NT2/D1 (cell line): Measurements from ENCODE around the gene ST6GALNAC6.

Source experiments
- DNase-seq: peaks from one replicate; pipeline ENCODE4 v3.0.0-alpha.2; 2011; ENCODE audit warnings: low read depth, low spot score
- H3K27me3 ChIP-seq: 2 replicates; pipeline ENCODE4 v1.6.0; 2011; ENCODE audit warnings: mild to moderate bottlenecking; ENCODE audit not compliant: insufficient read length, insufficient read depth
- H3K36me3 ChIP-seq: 2 replicates; pipeline ENCODE4 v1.6.1; 2011; ENCODE audit warnings: mild to moderate bottlenecking, low read length, mixed read lengths; ENCODE audit not compliant: insufficient read depth, insufficient read length
- H3K4me1 ChIP-seq: 2 replicates; pipeline ENCODE4 v1.5.1; 2011; ENCODE audit not compliant: insufficient read depth, insufficient read length
- H3K4me3 ChIP-seq: 2 replicates; pipeline ENCODE4 v1.5.1; 2011; ENCODE audit warnings: low read depth; ENCODE audit not compliant: insufficient read length
- H3K9ac ChIP-seq: 2 replicates; pipeline ENCODE4 v1.6.0; 2011; ENCODE audit warnings: low read depth; ENCODE audit not compliant: insufficient read length
- H3K9me3 ChIP-seq: 2 replicates; pipeline ENCODE4 v1.5.1; 2011; ENCODE audit warnings: mild to moderate bottlenecking, low read length; ENCODE audit not compliant: insufficient read depth
- SUZ12 ChIP-seq: IDR thresholded peaks from 2 replicates; pipeline ENCODE4 v1.6.1; 2011; ENCODE audit not compliant: insufficient read length, insufficient read depth; ENCODE audit errors: extremely low read depth
- YY1 ChIP-seq: IDR thresholded peaks from 2 replicates; pipeline ENCODE4 v1.6.1; 2011; ENCODE audit not compliant: insufficient read length, insufficient read depth
- ZNF274 ChIP-seq: IDR thresholded peaks from 2 replicates; pipeline ENCODE4 v1.6.1; 2011; ENCODE audit warnings: mild to moderate bottlenecking, low read depth, low read length

The ST6GALNAC6 gene

DNA sequence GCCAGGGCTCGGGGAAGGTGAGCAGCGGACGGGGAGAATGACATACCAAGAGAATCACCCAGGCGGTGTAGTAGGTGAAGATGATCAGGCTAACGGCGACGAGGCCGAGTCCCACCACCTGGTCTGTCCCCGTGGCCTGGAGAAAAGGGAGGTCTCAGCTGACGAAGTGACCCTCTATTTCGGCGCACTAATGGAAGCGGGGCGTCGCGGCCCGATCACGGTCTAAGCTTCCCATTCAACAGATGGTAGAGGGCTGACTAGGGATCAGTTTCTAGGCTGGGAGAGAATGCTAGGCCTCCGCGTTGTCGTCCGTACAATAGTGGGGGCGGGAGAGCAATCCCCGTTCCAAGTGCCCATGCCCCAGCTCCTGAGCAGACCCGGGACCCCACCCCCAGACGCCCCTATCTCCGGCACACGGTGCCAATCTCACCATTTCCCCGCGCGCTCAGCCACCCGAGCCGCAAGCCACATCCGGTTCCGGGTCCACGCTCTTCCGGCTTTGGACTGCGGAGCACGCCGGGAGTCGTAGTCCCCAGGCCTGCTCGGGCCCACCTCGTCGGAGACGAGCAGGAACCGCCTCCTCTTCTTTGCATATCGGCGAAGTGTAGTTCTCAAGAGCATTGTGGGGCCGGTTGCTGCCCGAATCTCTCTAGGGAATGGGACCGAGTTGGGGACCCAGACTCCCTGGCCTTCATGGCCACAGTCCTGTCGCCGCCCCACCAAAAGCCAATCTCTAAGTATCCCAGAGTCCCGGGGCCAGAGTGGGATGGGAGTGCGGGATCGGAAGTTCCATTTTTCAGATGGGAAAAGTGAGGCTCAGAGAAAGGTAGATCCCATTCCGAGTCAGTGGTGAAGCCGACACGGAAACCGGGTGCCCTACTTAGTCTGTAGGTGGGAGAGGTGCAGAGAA is 38.2 kb upstream of the ST6GALNAC6 start, which contains the start of gene DPM2:
Gene DPM2 (minus strand): TSS at position 467 of the 910 bp plus-strand sequence. CDS start 34 bp downstream, at position 433.
- Histone ChIP-seq H3K4me3 (peak within 1 kb of the TSS; percentile 81), H3K27me3 (no peaks in the 10 kb centered on the region), H3K9ac (peak within 1 kb of the TSS; percentile 96), H3K4me1 (peaks cover 15% of the 10 kb centered on the region), H3K36me3 (peaks cover 51% of the 10 kb centered on the region), H3K9me3 (no peaks in the 10 kb centered on the region)
- DNase-seq = peak; percentile 86
- TF ChIP-seq SUZ12 (no peak), ZNF274 (no peak), YY1 (no peak)

DNA sequence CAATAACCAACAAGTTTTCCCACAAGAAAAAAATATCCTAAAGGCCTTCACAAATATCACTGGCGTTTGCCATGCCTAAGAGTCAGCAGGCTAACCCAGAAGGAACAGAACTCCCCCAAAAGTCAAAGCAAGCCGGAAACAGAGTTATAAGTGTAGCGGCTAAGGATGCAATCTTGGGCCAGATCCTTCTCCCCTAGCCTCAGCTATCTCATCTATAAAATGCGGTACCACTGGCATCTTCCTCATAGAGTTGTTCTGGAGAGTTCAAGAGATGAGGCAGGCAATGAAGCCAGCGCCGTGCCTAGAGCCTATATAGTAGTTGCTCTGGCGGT is 37.6 kb upstream of the ST6GALNAC6 start:
- DNase-seq = no peak
- H3K4me1 ChIP-seq = peaks cover 9% of the 10 kb centered on the region
- no peaks in the 10 kb centered on the region for H3K27me3 ChIP-seq
- H3K36me3 ChIP-seq = peaks cover 45% of the 10 kb centered on the region
- peak overlapping the region; percentile 81 for H3K4me3 ChIP-seq
- peak overlapping the region; percentile 96 for H3K9ac ChIP-seq
- TF ChIP-seq YY1 (no peak), SUZ12 (no peak), ZNF274 (no peak)
- no peaks in the 10 kb centered on the region for H3K9me3 ChIP-seq

DNA sequence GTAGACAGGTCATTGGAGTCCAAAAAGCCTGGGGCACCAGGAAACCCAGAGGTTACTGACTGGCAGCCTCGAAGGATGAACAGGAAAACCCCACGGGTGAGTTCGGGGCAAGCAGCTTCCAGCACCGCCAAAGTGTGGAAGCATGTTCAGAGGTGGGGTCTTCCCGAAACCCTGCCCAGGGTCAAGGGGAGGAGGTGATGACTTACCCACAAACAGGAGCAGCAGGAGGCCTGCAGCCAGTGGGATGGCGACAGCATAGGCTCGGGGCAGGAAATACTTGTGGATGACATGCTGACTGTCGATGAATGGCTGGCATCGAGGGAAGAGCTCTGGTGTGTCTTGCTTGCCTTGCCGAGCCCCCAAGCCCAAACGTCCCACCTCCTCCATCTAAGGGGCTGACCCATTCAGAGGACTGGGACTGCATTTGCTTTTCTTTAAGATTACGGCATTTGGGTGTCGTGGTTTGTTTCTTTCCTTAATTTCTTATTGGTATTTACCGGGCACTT is 37.0 kb upstream of the ST6GALNAC6 start:
- peak overlapping the region; percentile 96 for H3K9ac ChIP-seq
- TF ChIP-seq SUZ12 (no peak), ZNF274 (no peak), YY1 (no peak)
- peaks cover 39% of the 10 kb centered on the region for H3K36me3 ChIP-seq
- H3K4me1 ChIP-seq = peaks cover 12% of the 10 kb centered on the region
- no peaks in the 10 kb centered on the region for H3K9me3 ChIP-seq
- no peaks in the 10 kb centered on the region for H3K27me3 ChIP-seq
- DNase-seq = no peak
- peak overlapping the region; percentile 81 for H3K4me3 ChIP-seq

DNA sequence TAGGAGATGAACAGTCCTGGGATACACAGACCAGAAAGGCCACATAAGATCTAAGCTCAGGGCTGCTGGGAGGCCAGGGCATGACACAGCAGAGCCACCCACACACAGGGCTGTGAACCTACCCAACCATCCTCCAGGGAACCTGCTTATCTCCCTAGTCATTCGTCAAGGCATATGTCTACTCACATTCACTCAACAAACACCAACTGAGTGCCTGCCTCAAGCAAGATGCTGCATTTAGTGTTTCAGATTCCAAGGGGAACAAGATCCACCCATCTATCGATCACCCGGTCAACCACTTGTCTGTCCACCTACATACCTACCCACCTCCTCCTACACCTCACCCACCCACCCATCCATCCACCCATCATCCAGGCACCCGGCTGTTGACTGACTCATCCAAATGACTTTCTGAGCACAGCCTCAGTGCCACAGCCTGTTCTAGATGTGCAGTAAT is 36.4 kb upstream of the ST6GALNAC6 start:
- H3K27me3 ChIP-seq = no peaks in the 10 kb centered on the region
- peak overlapping the region; percentile 96 for H3K9ac ChIP-seq
- no peak for DNase-seq
- H3K4me1 ChIP-seq = peaks cover 17% of the 10 kb centered on the region
- H3K4me3 ChIP-seq = peak overlapping the region; percentile 9
- H3K36me3 ChIP-seq = peaks cover 33% of the 10 kb centered on the region
- TF ChIP-seq ZNF274 = no peak
- no peak for TF ChIP-seq SUZ12
- TF ChIP-seq YY1 = no peak
- no peaks in the 10 kb centered on the region for H3K9me3 ChIP-seq

GRCh38 chr9:127934986-127935385 is 35.6 kb upstream of the ST6GALNAC6 start:
- Histone ChIP-seq H3K27me3 (no peaks in the 10 kb centered on the region), H3K4me1 (peaks cover 20% of the 10 kb centered on the region), H3K9ac (no peak overlapping the region), H3K4me3 (no peak overlapping the region), H3K36me3 (peaks cover 30% of the 10 kb centered on the region), H3K9me3 (no peaks in the 10 kb centered on the region)
- DNase-seq = no peak
- TF ChIP-seq ZNF274 (no peak), SUZ12 (no peak), YY1 (no peak)

- Histone ChIP-seq H3K4me3 (no peak overlapping the region), H3K9me3 (no peaks in the 10 kb centered on the region), H3K36me3 (peaks cover 26% of the 10 kb centered on the region), H3K27me3 (peaks cover 7% of the 10 kb centered on the region), H3K9ac (no peak overlapping the region), H3K4me1 (peaks cover 27% of the 10 kb centered on the region)
- DNase-seq = no peak
- TF ChIP-seq ZNF274 = no peak
- no peak for TF ChIP-seq YY1
- TF ChIP-seq SUZ12 = no peak
Observed at GRCh38 chr9:127934248-127934647, 34.8 kb upstream of the ST6GALNAC6 start.

DNA sequence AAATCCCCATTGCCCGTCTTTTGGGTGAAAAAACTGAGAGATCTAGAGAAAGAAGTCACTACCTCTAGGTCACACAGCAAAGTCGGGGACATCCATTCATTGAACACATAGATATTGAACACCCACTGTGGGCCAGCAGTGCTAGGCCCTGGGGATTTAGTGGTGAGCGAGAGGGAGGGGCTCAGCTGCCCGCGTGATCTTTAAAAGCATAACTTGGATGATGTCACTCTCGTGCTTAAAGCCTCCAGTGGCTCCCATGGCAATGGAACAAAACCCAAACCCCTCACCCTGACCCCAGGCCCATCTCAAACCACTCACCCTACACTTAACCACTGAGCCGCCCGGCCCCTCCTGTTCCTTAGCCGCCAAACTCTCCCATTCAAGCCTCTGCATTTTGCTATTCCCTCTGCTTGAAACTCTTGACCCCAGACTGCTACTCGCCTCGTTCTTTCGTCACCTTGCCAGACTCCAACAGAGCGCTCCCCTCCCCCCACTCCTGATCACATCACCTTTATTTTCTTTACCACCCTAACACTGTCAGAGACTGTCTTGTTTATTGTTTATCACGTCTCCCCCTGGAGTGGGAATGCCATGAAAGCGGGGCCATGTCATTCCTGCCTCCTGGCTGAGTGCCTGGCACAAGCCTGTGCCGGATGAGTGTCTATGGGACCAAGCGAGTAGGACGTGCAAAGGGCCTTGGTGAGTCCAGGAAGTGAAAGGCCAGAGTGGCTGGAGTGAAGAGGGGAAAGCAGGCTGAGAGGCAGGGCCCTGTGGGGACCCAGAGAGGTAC is 31.9 kb upstream of the ST6GALNAC6 start:
- no peak for DNase-seq

More for the DNA sequence above, 31.9 kb upstream of the ST6GALNAC6 start:
- Histone ChIP-seq H3K4me3 (peak overlapping the region; percentile 27), H3K27me3 (peaks cover 34% of the 10 kb centered on the region), H3K9ac (peak overlapping the region; percentile 44), H3K9me3 (no peaks in the 10 kb centered on the region), H3K4me1 (peaks cover 39% of the 10 kb centered on the region), H3K36me3 (peaks cover 21% of the 10 kb centered on the region)
- TF ChIP-seq YY1 (no peak), ZNF274 (no peak), SUZ12 (no peak)
